Heart left ventricle (tissue), 16 donors: ENCODE results near the gene OR5H14. TPM values are rescaled to one million over a fixed set of nuclear protein-coding genes. Genes with fewer than 3 reads are reported as not detected.
"Not testable (repeated sequence)": the region's sequence is repeated elsewhere in the genome, so short reads cannot be mapped to it uniquely, and the experiment has no call there.

Experiments
- ATAC-seq, 4 donors: fragments of 200-7000 bp; cut with Tn5 transposase; one replicate each; pipeline ENCODE4 v1.9.1; 2020 to 2022; ENCODE audit warnings: moderate library complexity in 4 of 4, mild to moderate bottlenecking in 3 of 4, moderate number of reproducible peaks in 1 of 4
- DNase-seq, 5 donors: peaks; one replicate each; pipeline ENCODE4 v3.0.0-alpha.2; 2020
- H3K27ac ChIP-seq, 12 donors: fragments of 200-600 bp; sonication (generic) in 4 of 12; one replicate each; pipeline versions ENCODE4 v1.5.0 to v1.8.0; 2016 to 2022; ENCODE audit warnings: mild to moderate bottlenecking in 2 of 12
- H3K27me3 ChIP-seq, 9 donors: fragments of 200-600 bp; sonication (generic) in 2 of 9; one replicate each; pipeline versions ENCODE4 v1.5.1 to v1.8.0; 2016 to 2022; ENCODE audit warnings: mild to moderate bottlenecking in 3 of 9
- H3K36me3 ChIP-seq, 9 donors: fragments of 200-600 bp; sonication (generic) in 2 of 9; one replicate each; pipeline versions ENCODE4 v1.5.0 to v1.8.0; 2018 to 2022; ENCODE audit warnings: mild to moderate bottlenecking in 2 of 9
- H3K4me1 ChIP-seq, 12 donors: fragments of 200-600 bp; sonication (generic) in 4 of 12; one replicate each; pipeline versions ENCODE4 v1.5.0 to v1.8.0; 2016 to 2022; ENCODE audit warnings: mild to moderate bottlenecking in 3 of 12
- H3K4me3 ChIP-seq, 12 donors: fragments of 200-600 bp; sonication (generic) in 4 of 12; one replicate each; pipeline versions ENCODE4 v1.5.0 to v1.8.0; 2017 to 2022; ENCODE audit warnings: mild to moderate bottlenecking in 9 of 12, moderate library complexity in 4 of 12
- H3K9me3 ChIP-seq, 12 donors: fragments of 200-600 bp; sonication (generic) in 4 of 12; one replicate each; pipeline versions ENCODE4 v1.5.0 to v1.8.0; 2016 to 2022; ENCODE audit warnings: mild to moderate bottlenecking in 1 of 12
- CTCF ChIP-seq, 12 donors: fragments of 200-600 bp; sonication (generic) in 4 of 12; IDR thresholded peaks; one replicate each; pipeline versions ENCODE4 v1.5.0 to v1.8.0; 2018 to 2022; ENCODE audit warnings: antibody characterized with exemption in 12 of 12, mild to moderate bottlenecking in 5 of 12
- POLR2A ChIP-seq, 2 donors: fragments of 450-650 bp; IDR thresholded peaks; one replicate each; pipeline ENCODE4 v1.6.1; 2017; ENCODE audit warnings: antibody characterized with exemption in 2 of 2, mild to moderate bottlenecking in 2 of 2, moderate library complexity in 2 of 2
- WGBS, 4 donors: extraction: QIAGEN DNeasy Blood & Tissue Kit in 2 of 4; methylation state at CpG; one replicate each; pipeline versions ENCODE4 v1.1.5 to v1.1.7; 2013 to 2018; 5-methylcytosine and 5-hydroxymethylcytosine counted together
- intact Hi-C, 10 donors: fragments of 100-400 bp; cut with DNase I; formaldehyde crosslinking; loops; one replicate each; pipeline versions ENCODE4 v1.11.1 to v1.14.2; 2022
- polyA plus RNA-seq, 2 donors: library from polyadenylated mRNA; stranded (reverse); fragments of 200-250 nt; gene quantifications; one replicate each; pipeline ENCODE4 v1.2.3, GENCODE V29; 2013
- total RNA-seq, 9 donors: library from RNA; depleted of rRNA in 2 of 9; stranded (reverse); fragments of >200 nt in 2 of 9; fragmentation: NEBNext Ultra II Directional in 3 of 9; extraction: Animal tissue kit (Norgen Biotek cat#: 25700) in 3 of 9; gene quantifications; one replicate each; pipeline versions ENCODE4 v1.1.0 to v1.2.4, GENCODE V29; 2016 to 2023
- donor health status: ischemic (EF 13 %, LVEDD 7.1; RV severe dilation, severe dysfunction).
- donor health status: healthy with polysubstance abuse.
- donor health status: DM: no; HTN: yes; CAD: no.
- donor health status: DM: no; HTN: no; CAD: no.
- donor health status: ischemic (EF 25% LVEDD 6.9; RV normal size, moderate dysfunction).
- donor health status: ischemic (EF 25% LVEDD 5.7; RV mildly dilated, moderate dysfunction).
- donor health status: healthy.
- donor health status: DM: yes; HTN: yes; CAD: no.
- donor health status: ischemic (EF 35%, LVEDD 5.7; RV mildly dilated, moderate dysfunction).
- donor health status: nonischemic (EF 11% LVEDD 7.7; RV severe dilation, severe dysfunction).
- donor health status: DM: yes; HTN: yes; CAD: no.
- donor health status: PGD.
- donor health status: ischemic (EF 29% LVEDD 5.4; RV normal size, mild dysfunction).
- donor health status: nonischemic (EF 23%, LVEDD 6.1; RV moderate dilation, normal function).

Gene OR5H14
- total and polyA plus RNA-seq, 11 donors: not detected

GRCh38 chr3:98136631-98137030 is 10.6 kb upstream of the OR5H14 start:
- Histone ChIP-seq H3K27me3 (no peaks in the 10 kb centered on the region), H3K27ac (no peak overlapping the region), H3K4me3 (no peak overlapping the region), H3K36me3 (no peaks in the 10 kb centered on the region), H3K4me1 (no peaks in the 10 kb centered on the region), H3K9me3 (no peaks in the 10 kb centered on the region)
- ATAC-seq: no peak
- TF ChIP-seq POLR2A (IDR thresholded peaks at IDR 0.05) (no peak), CTCF (IDR thresholded peaks at IDR 0.05) (no peak)
- WGBS, 4 donors: 23 to 35% (median 29%) methylated on average over 3 of the region's 3 CpGs
- intact Hi-C loops: no loop called here
- DNase-seq: no peak

GRCh38 chr3:98137826-98138557 is 9.3 kb upstream of the OR5H14 start:
- H3K36me3 ChIP-seq, H3K27me3 ChIP-seq, DNase-seq, ATAC-seq, H3K27ac ChIP-seq, H3K4me3 ChIP-seq, intact Hi-C loops, H3K9me3 ChIP-seq, H3K4me1 ChIP-seq: not testable (repeated sequence)
- WGBS, 4 donors: 72 to 83% (median 73%) methylated on average over 23 of the region's 23 CpGs

GRCh38 chr3:98140531-98140930 is 6.7 kb upstream of the OR5H14 start:
- H3K4me1 ChIP-seq: no peaks in the 10 kb centered on the region
- no peaks in the 10 kb centered on the region for H3K9me3 ChIP-seq
- no peak overlapping the region for H3K27ac ChIP-seq
- TF ChIP-seq POLR2A (IDR thresholded peaks at IDR 0.05): no peak
- TF ChIP-seq CTCF (IDR thresholded peaks at IDR 0.05): no peak
- intact Hi-C loops: loop anchor here in 2 of 10 donors (2.0 kb wide), 1 partner anchor 42 kb away; no protein-coding TSS in a partner anchor
- ATAC-seq (no peak), DNase-seq (no peak)
- H3K4me3 ChIP-seq: no peak overlapping the region
- no peaks in the 10 kb centered on the region for H3K36me3 ChIP-seq
- H3K27me3 ChIP-seq: no peaks in the 10 kb centered on the region

DNA sequence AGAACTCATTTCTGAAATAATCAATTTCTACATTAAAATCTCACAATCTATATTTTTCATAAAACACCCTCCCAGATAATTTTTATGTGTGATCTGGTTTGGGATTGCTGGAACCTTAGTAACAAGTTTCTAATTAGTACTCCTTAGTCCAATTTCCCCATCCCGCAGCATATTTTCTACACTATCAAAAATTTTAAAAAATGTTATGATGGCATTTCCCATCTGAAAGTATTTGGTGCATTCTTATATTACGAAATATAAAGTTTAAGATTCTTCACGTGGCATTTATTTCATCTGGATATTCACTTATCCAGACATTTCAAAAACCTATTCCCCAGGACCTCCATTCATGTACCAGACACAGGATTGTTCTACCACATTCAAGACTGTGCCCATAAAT is 1.5 kb downstream of the OR5H14 start:
- whole genome bisulfite sequencing, 4 donors: 62 to 73% (median 67%) methylated on average over 3 of the region's 3 CpGs
- TF ChIP-seq CTCF (IDR thresholded peaks at IDR 0.05) (no peak), POLR2A (IDR thresholded peaks at IDR 0.05) (no peak)
- DNase-seq (no peak), ATAC-seq (no peak)
- Histone ChIP-seq H3K9me3 (no peaks in the 10 kb centered on the region), H3K36me3 (no peaks in the 10 kb centered on the region), H3K4me1 (no peaks in the 10 kb centered on the region), H3K27me3 (no peaks in the 10 kb centered on the region), H3K4me3 (no peak overlapping the region), H3K27ac (no peak overlapping the region)
- intact Hi-C loops: no loop called here

- ATAC-seq, H3K27me3 ChIP-seq, H3K36me3 ChIP-seq, intact Hi-C loops, H3K9me3 ChIP-seq, DNase-seq, H3K4me3 ChIP-seq, H3K27ac ChIP-seq, H3K4me1 ChIP-seq: not testable (repeated sequence)
- 77 to 88% (median 83%) methylated on average over 4 of the region's 4 CpGs for WGBS, 4 donors
Measured at GRCh38 chr3:98149456-98149855, 2.2 kb downstream of the OR5H14 start.
